WTC11 (cell line): ENCODE results near the gene LRR1. TPM values are rescaled to one million over a fixed set of nuclear protein-coding genes. Genes with fewer than 3 reads are reported as not detected.
A peak's percentile ranks its signal among the peaks of the same experiment; 100 is the strongest.

Experiments used
- ARID4B ChIP-seq: sonication (generic); formaldehyde crosslinking; IDR thresholded peaks from 2 replicates; pipeline ENCODE4 v1.8.0; 2023; ENCODE audit warnings: missing genetic modification reagents, mild to moderate bottlenecking, borderline replicate concordance
- CTCF ChIP-seq: fragments of 200-600 bp; IDR thresholded peaks from 2 replicates; pipeline ENCODE4 v1.8.0; 2022; ENCODE audit warnings: antibody characterized with exemption
- ELF4 ChIP-seq: sonication (generic); formaldehyde crosslinking; IDR thresholded peaks from 2 replicates; pipeline ENCODE4 v1.8.1; 2022; ENCODE audit warnings: low read depth, mild to moderate bottlenecking, moderate library complexity, missing genetic modification reagents
- FOXJ3 ChIP-seq: sonication (generic); formaldehyde crosslinking; IDR thresholded peaks from 2 replicates; pipeline ENCODE4 v1.9.0; 2021; ENCODE audit warnings: missing genetic modification reagents, mild to moderate bottlenecking, borderline replicate concordance
- HMGXB4 ChIP-seq: sonication (generic); formaldehyde crosslinking; IDR thresholded peaks from 2 replicates; pipeline ENCODE4 v1.8.1; 2023; ENCODE audit warnings: mild to moderate bottlenecking, moderate library complexity, missing genetic modification reagents
- JAZF1 ChIP-seq: fragments of 250-450 bp; sonication (Bioruptor Pico); IDR thresholded peaks from 2 replicates; pipeline ENCODE4 v1.9.0; 2021; ENCODE audit warnings: moderate library complexity, mild to moderate bottlenecking, inconsistent platforms
- JUN ChIP-seq: sonication (generic); formaldehyde crosslinking; IDR thresholded peaks from 2 replicates; pipeline ENCODE4 v1.8.0; 2023; ENCODE audit warnings: mild to moderate bottlenecking, missing genetic modification reagents
- KAT7 ChIP-seq: sonication (generic); formaldehyde crosslinking; IDR thresholded peaks from 2 replicates; pipeline ENCODE4 v1.8.1; 2023; ENCODE audit warnings: missing genetic modification reagents, mild to moderate bottlenecking, borderline replicate concordance
- MLX ChIP-seq: sonication (generic); formaldehyde crosslinking; IDR thresholded peaks from 2 replicates; pipeline ENCODE4 v1.8.1; 2023; ENCODE audit warnings: mild to moderate bottlenecking, missing genetic modification reagents, moderate library complexity
- NR1H2 ChIP-seq: sonication (generic); formaldehyde crosslinking; IDR thresholded peaks from 2 replicates; pipeline ENCODE4 v1.9.0; 2021; ENCODE audit warnings: mild to moderate bottlenecking, moderate library complexity, missing genetic modification reagents
- OVOL2 ChIP-seq: fragments of 250-450 bp; sonication (Bioruptor Pico); IDR thresholded peaks from 2 replicates; pipeline ENCODE4 v1.9.0; 2021; ENCODE audit warnings: mild to moderate bottlenecking, borderline replicate concordance
- PREB ChIP-seq: sonication (generic); formaldehyde crosslinking; IDR thresholded peaks from 2 replicates; pipeline ENCODE4 v1.8.1; 2022; ENCODE audit warnings: mild to moderate bottlenecking, missing genetic modification reagents, moderate library complexity, borderline replicate concordance
- RELA ChIP-seq: sonication (generic); formaldehyde crosslinking; IDR thresholded peaks from 2 replicates; pipeline ENCODE4 v1.8.1; 2022; ENCODE audit warnings: missing genetic modification reagents, mild to moderate bottlenecking, borderline replicate concordance
- STAT6 ChIP-seq: sonication (generic); formaldehyde crosslinking; conservative IDR thresholded peaks from 2 replicates; pipeline ENCODE4 v1.8.1; 2023; ENCODE audit warnings: mild to moderate bottlenecking, low read depth, missing genetic modification reagents, moderate library complexity
- ZBTB21 ChIP-seq: sonication (generic); formaldehyde crosslinking; IDR thresholded peaks from 2 replicates; pipeline ENCODE4 v1.8.1; 2023; ENCODE audit warnings: mild to moderate bottlenecking, missing genetic modification reagents, borderline replicate concordance
- ZMAT4 ChIP-seq: fragments of 250-450 bp; sonication (Bioruptor Pico); IDR thresholded peaks from 2 replicates; pipeline ENCODE4 v1.9.0; 2021; ENCODE audit warnings: mild to moderate bottlenecking
- ZNF121 ChIP-seq: sonication (generic); formaldehyde crosslinking; IDR thresholded peaks from 2 replicates; pipeline ENCODE4 v1.8.0; 2023; ENCODE audit warnings: missing genetic modification reagents
- ZNF232 ChIP-seq: sonication (generic); formaldehyde crosslinking; IDR thresholded peaks from 2 replicates; pipeline ENCODE4 v1.8.0; 2022; ENCODE audit warnings: mild to moderate bottlenecking, missing genetic modification reagents
- ZNF263 ChIP-seq: sonication (generic); formaldehyde crosslinking; IDR thresholded peaks from 2 replicates; pipeline ENCODE4 v1.8.1; 2022; ENCODE audit warnings: low read depth, mild to moderate bottlenecking, moderate library complexity, missing genetic modification reagents
- ZNF281 ChIP-seq: sonication (generic); formaldehyde crosslinking; IDR thresholded peaks from 2 replicates; pipeline ENCODE4 v1.8.0; 2023; ENCODE audit warnings: mild to moderate bottlenecking, missing genetic modification reagents
- total RNA-seq: library from RNA; stranded (reverse); gene quantifications from 3 replicates; pipeline ENCODE4 v1.2.3, GENCODE V29; 2021

LRR1 gene
- total RNA-seq, 1 experiment from 2014 or later, result 42.6 TPM

- TF ChIP-seq ZNF281 (CRISPR knock-in tag) (no peak), JAZF1 (CRISPR knock-in tag) (no peak), ARID4B (CRISPR knock-in tag) (no peak), ZNF232 (no peak), ZNF121 (CRISPR knock-in tag) (no peak), JUN (CRISPR knock-in tag) (no peak), ZNF263 (CRISPR knock-in tag) (no peak), ZBTB21 (CRISPR knock-in tag) (no peak), STAT6 (no peak), ELF4 (no peak), MLX (CRISPR knock-in tag) (no peak), KAT7 (CRISPR knock-in tag) (no peak), NR1H2 (0 out of 2 replicates have a peak, but pooled peaks have one; percentile 16), CTCF (no peak), ZMAT4 (no peak), PREB (no peak), OVOL2 (no peak), HMGXB4 (peak; percentile 76; the same call in 1 of the 2 replicates), FOXJ3 (CRISPR knock-in tag) (no peak), RELA (CRISPR knock-in tag) (0 out of 2 replicates have a peak, but pooled peaks have one; percentile 47)
Observed at GRCh38 chr14:49621114-49621881, 22.6 kb downstream of the LRR1 start (continued).
